VCaP (cell line): ENCODE data around the gene TBL2.
"Not testable (repeated sequence)": the region's sequence is repeated elsewhere in the genome, so short reads cannot be mapped to it uniquely, and the experiment has no call there.

Experiments used
- H3K27ac ChIP-seq: fragments of 450-650 bp; 2 replicates; pipeline ENCODE4 v1.5.1; 2017
- CTCF ChIP-seq: fragments of 450-650 bp; conservative IDR thresholded peaks from 2 replicates; pipeline ENCODE4 v1.5.1; 2017; ENCODE audit warnings: mild to moderate bottlenecking, moderate library complexity

Gene TBL2

GRCh38 chr7:73530800-73531199, 47.6 kb downstream of the TBL2 start:
- no peak for TF ChIP-seq CTCF
- no peak overlapping the region for H3K27ac ChIP-seq

- TF ChIP-seq CTCF: no peak
- no peak overlapping the region; the same call in 1 of the 2 replicates for H3K27ac ChIP-seq
Measured at GRCh38 chr7:73526896-73527821, 51.2 kb downstream of the TBL2 start.

- not testable (repeated sequence) for H3K27ac ChIP-seq
Measured at GRCh38 chr7:73526158-73526494, 52.3 kb downstream of the TBL2 start.

- TF ChIP-seq CTCF: no peak
- H3K27ac ChIP-seq: peak within 1 kb of the TSS; percentile 97
Measured at GRCh38 chr7:73522105-73522872, 56.1 kb downstream of the TBL2 start, which contains the start of gene BAZ1B. BAZ1B (minus strand) TSS chr7:73522293; CDS start chr7:73521933, 360 bp downstream.

- TF ChIP-seq CTCF: no peak
- H3K27ac ChIP-seq: peak overlapping the region; percentile 97
Measured at GRCh38 chr7:73521636-73522104, 56.7 kb downstream of the TBL2 start.

- H3K27ac ChIP-seq: peak overlapping the region; percentile 97
- no peak for TF ChIP-seq CTCF
Measured at GRCh38 chr7:73520673-73521635, 57.4 kb downstream of the TBL2 start.

- no peak for TF ChIP-seq CTCF
- H3K27ac ChIP-seq: peak overlapping the region; percentile 97
Measured at GRCh38 chr7:73519867-73520672, 58.3 kb downstream of the TBL2 start.
